Ovary (tissue), 3 donors: ENCODE measurements around the gene SVOP.

Source experiments
- CTCF ChIP-seq, 3 donors: fragments of 450-650 bp in 2 of 3; fragments of 200-600 bp in 1 of 3; IDR thresholded peaks; one replicate each; pipeline versions ENCODE4 v1.5.1 to v1.8.0; 2016 to 2022; ENCODE audit warnings: antibody characterized with exemption in 3 of 3, mild to moderate bottlenecking in 1 of 3
- EP300 ChIP-seq: sonication (generic); formaldehyde crosslinking; IDR thresholded peaks from one replicate; pipeline ENCODE4 v1.6.1; 2017; ENCODE audit warnings: antibody characterized with exemption
- POLR2A ChIP-seq: fragments of 450-650 bp; IDR thresholded peaks from one replicate; pipeline ENCODE4 v1.6.1; 2017; ENCODE audit warnings: antibody characterized with exemption, mild to moderate bottlenecking, moderate library complexity
- donor health status: DM: no; HTN: no; CAD: no.

DNA sequence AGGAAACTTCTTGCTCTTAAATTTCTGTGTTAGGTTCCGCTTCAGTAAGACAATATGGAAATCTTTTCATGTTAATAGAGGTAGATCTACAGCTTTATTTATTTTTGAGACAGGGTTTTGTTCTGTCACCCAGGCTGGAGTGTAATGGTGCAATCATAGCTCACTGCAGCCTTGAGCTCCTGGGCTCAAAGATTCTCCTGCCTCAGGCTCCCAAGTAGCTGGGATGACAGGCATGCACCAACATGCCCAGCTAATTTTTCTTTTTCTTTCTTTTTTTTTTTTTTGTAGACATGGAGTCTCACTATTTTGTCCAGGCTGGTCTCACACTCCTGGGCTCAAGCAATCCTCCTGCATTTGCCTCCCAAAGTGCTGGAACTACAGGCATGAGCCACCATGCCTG, 70.9 kb downstream of the SVOP start:
- TF ChIP-seq CTCF (IDR thresholded peaks at IDR 0.05): no peak
- no peak for TF ChIP-seq POLR2A
- TF ChIP-seq EP300: no peak
